ENCODE results near the gene CDH4.

Gene CDH4

DNA sequence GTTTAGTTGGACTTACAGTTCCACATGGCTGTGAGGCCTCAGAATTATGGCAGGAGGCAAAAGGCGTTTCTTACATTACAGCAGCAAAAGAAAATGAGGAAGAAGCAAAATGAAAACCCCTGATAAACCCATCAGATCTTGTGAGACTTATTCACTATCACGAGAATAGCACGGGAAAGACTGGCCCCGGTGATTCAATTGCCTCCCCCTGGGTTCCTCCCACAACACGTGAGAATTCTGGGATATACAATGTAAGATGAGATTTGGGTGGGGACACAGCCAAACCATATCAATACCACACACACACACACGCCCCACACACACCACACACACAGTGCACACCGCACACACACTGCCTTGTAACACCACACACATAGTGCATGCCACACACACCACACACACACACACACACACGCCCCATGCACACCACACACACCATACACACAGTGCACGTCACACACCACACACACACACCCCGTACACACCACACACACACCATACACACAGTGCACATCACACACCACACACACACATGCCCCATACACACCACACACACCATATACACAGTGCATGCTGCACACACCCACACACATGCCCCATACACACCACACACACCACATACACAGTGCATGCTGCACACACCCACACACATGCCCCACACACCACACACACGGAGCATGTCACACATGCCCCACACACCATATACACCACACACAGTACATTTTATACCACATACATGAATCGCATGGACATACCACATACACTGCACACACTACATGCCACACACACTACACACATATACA, 503.1 kb downstream of the CDH4 start:
- Histone ChIP-seq H4K20me1 (ENCODE audit: low read depth, low read length) (no peaks in the 10 kb centered on the region), H3K27ac (ENCODE audit: low read depth, low read length) (no peak overlapping the region), H3K9me2 (replicated peaks; ENCODE audit: insufficient read depth, low read length) (no peaks in the 10 kb centered on the region), H3K27me3 (ENCODE audit: low read length) (0 out of 2 replicates have a peak, but pooled peaks cover 4% of the 10 kb centered on the region), H3K4me3 (ENCODE audit: insufficient read depth, low read length, poor library complexity, severe bottlenecking) (no peak overlapping the region), H3K36me3 (ENCODE audit: low read length) (no peaks in the 10 kb centered on the region), H3K4me2 (ENCODE audit: low read depth, low read length, poor library complexity, severe bottlenecking) (no peak overlapping the region), H3K79me2 (ENCODE audit: insufficient read depth, low read length) (no peaks in the 10 kb centered on the region), H2AFZ (ENCODE audit: low read depth, low read length, severe bottlenecking) (no peak overlapping the region), H3F3A (ENCODE audit: insufficient read depth) (no peaks in the 10 kb centered on the region), H3K9ac (ENCODE audit: low read length) (no peak overlapping the region), H3K9me3 (ENCODE audit: insufficient read depth, low read length) (peaks cover 4% of the 10 kb centered on the region; the same call in 1 of the 2 replicates)
- TF ChIP-seq EZH2phosphoT487 (conservative IDR thresholded peaks at IDR 0.05; ENCODE audit: low read length): no peak
- TF ChIP-seq, protein P1, sequence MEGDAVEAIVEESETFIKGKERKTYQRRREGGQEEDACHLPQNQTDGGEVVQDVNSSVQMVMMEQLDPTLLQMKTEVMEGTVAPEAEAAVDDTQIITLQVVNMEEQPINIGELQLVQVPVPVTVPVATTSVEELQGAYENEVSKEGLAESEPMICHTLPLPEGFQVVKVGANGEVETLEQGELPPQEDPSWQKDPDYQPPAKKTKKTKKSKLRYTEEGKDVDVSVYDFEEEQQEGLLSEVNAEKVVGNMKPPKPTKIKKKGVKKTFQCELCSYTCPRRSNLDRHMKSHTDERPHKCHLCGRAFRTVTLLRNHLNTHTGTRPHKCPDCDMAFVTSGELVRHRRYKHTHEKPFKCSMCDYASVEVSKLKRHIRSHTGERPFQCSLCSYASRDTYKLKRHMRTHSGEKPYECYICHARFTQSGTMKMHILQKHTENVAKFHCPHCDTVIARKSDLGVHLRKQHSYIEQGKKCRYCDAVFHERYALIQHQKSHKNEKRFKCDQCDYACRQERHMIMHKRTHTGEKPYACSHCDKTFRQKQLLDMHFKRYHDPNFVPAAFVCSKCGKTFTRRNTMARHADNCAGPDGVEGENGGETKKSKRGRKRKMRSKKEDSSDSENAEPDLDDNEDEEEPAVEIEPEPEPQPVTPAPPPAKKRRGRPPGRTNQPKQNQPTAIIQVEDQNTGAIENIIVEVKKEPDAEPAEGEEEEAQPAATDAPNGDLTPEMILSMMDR (IDR thresholded peaks at IDR 0.05; ENCODE audit: insufficient read depth, low read length, poor library complexity, severe bottlenecking): no peak

DNA sequence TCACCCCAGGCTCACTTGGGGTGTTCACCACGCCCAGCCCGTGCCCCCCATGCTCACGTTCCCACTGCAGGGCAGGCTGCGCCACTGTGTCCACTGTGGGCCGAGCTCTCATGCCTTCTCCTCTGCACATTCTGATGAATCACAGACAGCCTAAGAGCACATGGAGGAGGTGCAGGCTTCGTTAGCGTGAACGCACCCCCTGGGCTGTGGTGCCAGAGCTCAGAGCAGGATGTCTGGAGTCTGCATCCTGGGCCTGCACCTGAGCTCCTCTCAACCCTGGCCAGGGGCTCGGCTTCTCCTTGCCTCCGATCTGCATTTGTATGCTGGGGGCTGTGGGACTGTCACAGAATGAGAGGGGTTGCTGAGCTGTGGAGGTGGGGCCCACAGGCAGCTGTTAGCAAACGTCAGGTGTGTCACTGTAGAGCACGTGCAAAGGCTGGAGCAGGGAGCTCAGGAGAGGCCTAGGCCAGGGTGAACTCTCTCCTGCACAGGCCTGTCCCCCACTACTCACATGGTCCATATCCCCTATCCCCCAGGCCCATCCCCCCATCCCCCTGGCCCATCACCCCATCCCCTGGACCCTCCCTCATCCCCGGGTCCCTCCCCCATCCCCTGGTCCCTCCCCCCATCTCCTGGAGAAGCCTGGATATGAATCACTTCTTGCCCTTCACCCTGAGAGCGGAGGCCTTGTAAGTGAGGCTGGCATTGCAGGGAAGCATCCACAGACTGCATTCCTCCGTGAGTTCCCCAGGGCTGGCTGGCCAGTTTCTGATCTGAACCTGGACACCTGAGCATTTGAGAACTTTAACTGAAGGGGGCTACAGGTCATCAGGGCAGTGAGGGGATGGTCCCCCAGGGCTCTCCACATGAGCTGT, 504.1 kb downstream of the CDH4 start:
- Histone ChIP-seq H3K9ac (ENCODE audit: low read length) (no peak overlapping the region), H3K27me3 (ENCODE audit: low read length) (no peaks in the 10 kb centered on the region), H4K20me1 (ENCODE audit: low read depth, low read length) (no peaks in the 10 kb centered on the region), H3K9me3 (ENCODE audit: insufficient read depth, low read length) (no peaks in the 10 kb centered on the region), H3K27ac (ENCODE audit: low read depth, low read length) (no peak overlapping the region), H3K4me3 (ENCODE audit: insufficient read depth, low read length, poor library complexity, severe bottlenecking) (no peak overlapping the region), H3F3A (ENCODE audit: insufficient read depth) (no peaks in the 10 kb centered on the region), H3K36me3 (ENCODE audit: low read length) (no peaks in the 10 kb centered on the region), H2AFZ (ENCODE audit: low read depth, low read length, severe bottlenecking) (no peak overlapping the region), H3K9me2 (replicated peaks; ENCODE audit: insufficient read depth, low read length) (no peaks in the 10 kb centered on the region), H3K79me2 (ENCODE audit: insufficient read depth, low read length) (no peaks in the 10 kb centered on the region), H3K4me2 (ENCODE audit: low read depth, low read length, poor library complexity, severe bottlenecking) (no peak overlapping the region)
- TF ChIP-seq, protein P1 (IDR thresholded peaks at IDR 0.05; ENCODE audit: insufficient read depth, low read length, poor library complexity, severe bottlenecking): no peak

DNA sequence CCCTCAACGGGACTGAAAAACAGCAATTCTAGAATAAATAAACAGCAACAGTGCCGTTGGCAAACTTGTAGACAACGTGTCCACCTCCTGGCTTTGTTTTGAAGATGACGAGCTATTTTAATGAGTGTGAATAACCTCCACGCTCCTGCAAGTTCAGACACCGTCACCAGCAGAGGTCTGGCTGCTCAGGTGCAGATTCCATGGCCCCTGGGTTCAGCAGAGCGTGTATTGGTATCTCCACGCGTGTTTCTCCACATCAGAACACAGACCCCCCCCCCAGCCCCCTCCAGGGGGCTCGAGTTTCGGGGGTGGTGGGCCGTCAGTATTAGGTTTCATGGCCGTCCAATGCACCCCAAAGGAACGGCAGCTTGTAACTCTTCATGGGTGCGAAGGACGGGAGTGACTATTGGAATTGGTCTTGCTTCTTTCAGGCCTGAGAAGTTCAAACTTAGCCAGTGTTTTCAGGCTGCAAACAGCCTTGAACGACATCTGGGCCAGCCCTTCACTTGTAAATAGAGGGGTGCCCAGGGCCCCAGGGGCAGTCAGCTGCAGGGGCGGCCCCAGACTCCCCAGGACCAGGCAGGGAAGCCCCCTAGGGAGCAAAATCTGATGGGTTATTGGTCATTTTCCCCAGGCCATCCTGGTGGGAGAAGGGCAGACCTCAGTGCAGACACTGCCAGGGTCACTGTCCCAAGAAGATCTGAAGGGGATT, 505.1 kb downstream of the CDH4 start:
- H3K4me3 ChIP-seq (ENCODE audit: insufficient read depth, low read length, poor library complexity, severe bottlenecking): no peak overlapping the region
- H3K9ac ChIP-seq (ENCODE audit: low read length): no peak overlapping the region
- no peaks in the 10 kb centered on the region for H4K20me1 ChIP-seq (ENCODE audit: low read depth, low read length)
- no peak overlapping the region for H2AFZ ChIP-seq (ENCODE audit: low read depth, low read length, severe bottlenecking)
- H3K27ac ChIP-seq (ENCODE audit: low read depth, low read length): no peak overlapping the region
- H3K79me2 ChIP-seq (ENCODE audit: insufficient read depth, low read length): no peaks in the 10 kb centered on the region
- H3K27me3 ChIP-seq (ENCODE audit: low read length): no peaks in the 10 kb centered on the region
- no peaks in the 10 kb centered on the region for H3K9me2 ChIP-seq (replicated peaks; ENCODE audit: insufficient read depth, low read length)
- TF ChIP-seq EZH2phosphoT487 (conservative IDR thresholded peaks at IDR 0.05; ENCODE audit: low read length): no peak
- TF ChIP-seq, protein P1 (IDR thresholded peaks at IDR 0.05; ENCODE audit: insufficient read depth, low read length, poor library complexity, severe bottlenecking): no peak
- H3K4me2 ChIP-seq (ENCODE audit: low read depth, low read length, poor library complexity, severe bottlenecking): no peak overlapping the region
- no peaks in the 10 kb centered on the region for H3F3A ChIP-seq (ENCODE audit: insufficient read depth)
- H3K36me3 ChIP-seq (ENCODE audit: low read length): no peaks in the 10 kb centered on the region
- H3K9me3 ChIP-seq (ENCODE audit: insufficient read depth, low read length): no peaks in the 10 kb centered on the region
